22Rv1 (cell line): ENCODE results near the gene TBC1D16.

ENCODE experiments used
- CTCF ChIP-seq: fragments of 450-650 bp; IDR thresholded peaks from 2 replicates; pipeline ENCODE4 v1.5.1; 2017; ENCODE audit warnings: mild to moderate bottlenecking
- ZFX ChIP-seq: fragments of 450-650 bp; IDR thresholded peaks from 2 replicates; pipeline ENCODE4 v1.6.1; 2017; ENCODE audit warnings: antibody characterized with exemption, borderline replicate concordance

DNA sequence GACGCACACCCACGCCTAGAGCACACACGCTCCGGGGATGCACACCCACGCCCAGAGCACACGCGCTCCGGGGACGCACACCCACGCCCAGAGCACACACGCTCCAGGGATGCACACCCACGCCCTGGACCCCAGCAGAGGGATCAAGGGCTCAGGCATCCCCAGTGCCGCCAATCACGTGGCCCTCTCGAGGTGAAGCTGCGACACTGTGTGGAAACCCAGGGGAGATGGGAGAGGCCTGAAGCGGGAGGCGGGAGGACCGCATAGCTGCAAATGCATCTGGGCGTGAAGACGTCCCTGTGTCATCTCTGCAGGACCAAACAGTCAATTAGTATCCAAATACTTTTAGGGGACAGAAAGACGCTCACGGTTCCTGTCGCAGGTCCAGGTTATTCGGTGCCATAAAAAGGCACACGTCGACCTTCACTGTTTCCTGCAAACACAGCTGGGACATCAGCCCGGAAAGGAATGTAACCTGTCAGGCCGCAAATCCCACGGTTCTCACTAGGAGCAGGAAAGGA is 56.4 kb downstream of the TBC1D16 start:
- no peak for TF ChIP-seq CTCF
- TF ChIP-seq ZFX = no peak
